ENCODE results near the gene NANOS1. TPM values are rescaled to one million over a fixed set of nuclear protein-coding genes. Genes with fewer than 3 reads are reported as not detected.
A peak's percentile ranks its signal among the peaks of the same experiment; 100 is the strongest.

NANOS1 gene
- total RNA-seq, 3 donors from 2014 or later (not counting 1 experiment from before 2014, with no cell fraction given) = 0.09 TPM; not detected in 2

DNA sequence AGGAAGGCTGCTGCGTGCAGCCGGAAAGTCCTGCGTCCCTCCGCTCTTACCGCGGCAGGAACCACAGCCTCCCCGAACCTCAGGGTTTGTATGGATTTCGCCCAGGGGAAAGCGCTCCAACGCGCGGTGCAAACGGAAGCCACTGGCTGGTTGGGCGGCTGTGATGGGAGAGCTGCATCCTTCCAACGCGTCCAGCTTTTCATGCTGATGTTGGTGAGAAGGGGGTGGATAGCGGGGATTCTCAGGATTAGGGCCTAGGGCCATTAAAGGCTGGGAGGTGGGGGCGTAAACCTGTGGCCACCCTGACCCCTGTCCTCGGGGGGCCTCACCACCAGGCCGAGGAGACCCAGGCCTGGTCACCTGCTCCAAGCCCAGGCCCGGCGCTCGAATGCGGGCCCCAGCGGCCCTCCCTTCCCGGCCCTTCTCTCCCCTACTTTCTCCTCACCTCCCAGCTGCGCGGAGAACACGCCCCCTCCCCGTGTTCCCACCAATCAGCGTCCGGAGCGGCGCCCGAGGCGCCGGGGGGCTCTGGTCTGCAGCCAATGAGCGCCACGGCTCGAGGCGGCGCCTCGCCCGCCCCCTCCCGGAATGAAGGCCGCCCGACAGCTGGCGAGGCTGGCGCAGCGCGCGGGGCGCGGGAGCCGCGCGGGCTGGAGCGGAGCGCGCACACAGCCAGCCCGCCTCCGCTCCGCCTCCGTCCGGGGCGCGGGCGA, 458 bp upstream of the NANOS1 start:
- H3K27me3 ChIP-seq (ENCODE audit: control insufficient read depth, insufficient read depth, low read length) = no peaks in the 10 kb centered on the region
- H3K4me3 ChIP-seq (ENCODE audit: low read length) = peak overlapping the region; percentile 39
- ATAC-seq = peak; percentile 84 to 87 (median 87)

DNA sequence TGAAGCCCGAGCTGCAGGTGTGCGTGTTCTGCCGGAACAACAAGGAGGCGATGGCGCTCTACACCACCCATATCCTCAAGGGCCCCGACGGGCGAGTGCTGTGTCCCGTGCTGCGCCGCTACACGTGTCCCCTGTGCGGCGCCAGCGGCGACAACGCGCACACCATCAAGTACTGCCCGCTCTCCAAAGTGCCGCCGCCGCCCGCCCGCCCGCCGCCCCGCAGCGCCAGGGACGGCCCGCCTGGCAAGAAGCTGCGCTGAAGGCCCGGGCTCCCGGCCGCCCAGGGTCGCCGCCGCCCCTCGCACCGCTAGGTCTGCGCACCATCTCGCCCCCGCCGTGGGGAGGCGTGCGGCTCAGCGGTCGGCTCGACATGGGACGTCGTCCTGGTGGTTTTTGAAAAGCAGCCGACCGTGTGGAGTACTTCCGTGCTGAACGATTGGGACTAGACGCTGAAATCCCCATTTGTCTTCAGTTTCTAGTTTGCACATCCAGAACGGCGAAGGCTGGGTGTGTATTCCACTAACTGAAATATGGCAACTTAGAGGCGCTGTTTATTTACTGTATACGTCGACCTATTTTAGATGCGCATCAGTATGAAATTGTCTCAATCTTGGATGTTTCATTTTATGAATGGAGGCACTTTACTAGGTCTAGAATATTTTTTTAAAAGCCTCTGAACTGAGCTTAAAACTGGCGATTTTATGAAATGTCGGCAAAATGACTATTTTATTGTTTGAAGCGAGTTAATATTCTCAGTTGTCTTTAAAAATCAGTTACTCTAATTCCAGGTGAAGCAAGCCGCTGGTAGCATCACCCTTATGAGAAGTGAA, 1.1 kb downstream of the NANOS1 start:
- peaks cover 10% of the 10 kb centered on the region for H3K4me1 ChIP-seq (ENCODE audit: control insufficient read depth, insufficient read depth, low read length)
- H3K4me3 ChIP-seq (ENCODE audit: low read length) = peak overlapping the region; percentile 6
- no peaks in the 10 kb centered on the region for H3K27me3 Mint-ChIP-seq (ENCODE audit: low read depth in 2 of 2)
- WGBS (ENCODE audit: insufficient coverage) = 7% methylated on average over 65 of the region's 65 CpGs
- H3K36me3 ChIP-seq (ENCODE audit: control insufficient read depth, insufficient read depth, low read length) = peaks cover 11% of the 10 kb centered on the region
- TF ChIP-seq, protein P1, sequence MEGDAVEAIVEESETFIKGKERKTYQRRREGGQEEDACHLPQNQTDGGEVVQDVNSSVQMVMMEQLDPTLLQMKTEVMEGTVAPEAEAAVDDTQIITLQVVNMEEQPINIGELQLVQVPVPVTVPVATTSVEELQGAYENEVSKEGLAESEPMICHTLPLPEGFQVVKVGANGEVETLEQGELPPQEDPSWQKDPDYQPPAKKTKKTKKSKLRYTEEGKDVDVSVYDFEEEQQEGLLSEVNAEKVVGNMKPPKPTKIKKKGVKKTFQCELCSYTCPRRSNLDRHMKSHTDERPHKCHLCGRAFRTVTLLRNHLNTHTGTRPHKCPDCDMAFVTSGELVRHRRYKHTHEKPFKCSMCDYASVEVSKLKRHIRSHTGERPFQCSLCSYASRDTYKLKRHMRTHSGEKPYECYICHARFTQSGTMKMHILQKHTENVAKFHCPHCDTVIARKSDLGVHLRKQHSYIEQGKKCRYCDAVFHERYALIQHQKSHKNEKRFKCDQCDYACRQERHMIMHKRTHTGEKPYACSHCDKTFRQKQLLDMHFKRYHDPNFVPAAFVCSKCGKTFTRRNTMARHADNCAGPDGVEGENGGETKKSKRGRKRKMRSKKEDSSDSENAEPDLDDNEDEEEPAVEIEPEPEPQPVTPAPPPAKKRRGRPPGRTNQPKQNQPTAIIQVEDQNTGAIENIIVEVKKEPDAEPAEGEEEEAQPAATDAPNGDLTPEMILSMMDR (IDR thresholded peaks at IDR 0.05) = no peak
- H3K9me3 Mint-ChIP-seq = no peaks in the 10 kb centered on the region
- no peaks in the 10 kb centered on the region for H3K9me3 ChIP-seq (ENCODE audit: control insufficient read depth, insufficient read depth, low read length)
- DNase-seq = peak; percentile 27 to 73
- H3K4me3 Mint-ChIP-seq = peak overlapping the region; percentile 85
- peaks cover 5 to 18% of the 10 kb centered on the region in 2 donors for H3K4me1 Mint-ChIP-seq
- intact Hi-C loops (cut with micrococcal nuclease) = no loop called here
- peak; percentile 41 to 52 (median 42) for ATAC-seq
- H3K27ac ChIP-seq (ENCODE audit: low read length) = no peak overlapping the region
- H3K27me3 ChIP-seq (ENCODE audit: control insufficient read depth, insufficient read depth, low read length) = no peaks in the 10 kb centered on the region
- no peak overlapping the region for H3K27ac Mint-ChIP-seq
- H3K36me3 Mint-ChIP-seq = peaks cover 8% of the 10 kb centered on the region

More for the DNA sequence above, 458 bp upstream of the NANOS1 start:
- Mint-ChIP-seq H3K4me1 (peaks cover 0 to 18% of the 10 kb centered on the region in 2 donors), H3K36me3 (no peaks in the 10 kb centered on the region), H3K27ac (no peak overlapping the region), H3K4me3 (peak overlapping the region; percentile 90), H3K9me3 (no peaks in the 10 kb centered on the region), H3K27me3 (ENCODE audit: low read depth in 2 of 2) (no peaks in the 10 kb centered on the region)
- Histone ChIP-seq H3K27ac (ENCODE audit: low read length) (no peak overlapping the region), H3K36me3 (ENCODE audit: control insufficient read depth, insufficient read depth, low read length) (peaks cover 4% of the 10 kb centered on the region), H3K4me1 (ENCODE audit: control insufficient read depth, insufficient read depth, low read length) (peaks cover 10% of the 10 kb centered on the region), H3K9me3 (ENCODE audit: control insufficient read depth, insufficient read depth, low read length) (no peaks in the 10 kb centered on the region)
- intact Hi-C loops (cut with micrococcal nuclease) = loop anchor here (2.0 kb wide), 1 partner anchor 460 kb away; no protein-coding TSS in a partner anchor
- 4% methylated on average over 68 of the region's 68 CpGs for WGBS (ENCODE audit: insufficient coverage)
- TF ChIP-seq, protein P1 (IDR thresholded peaks at IDR 0.05) = peak; percentile 9
- peak; percentile 69 to 87 for DNase-seq

DNA sequence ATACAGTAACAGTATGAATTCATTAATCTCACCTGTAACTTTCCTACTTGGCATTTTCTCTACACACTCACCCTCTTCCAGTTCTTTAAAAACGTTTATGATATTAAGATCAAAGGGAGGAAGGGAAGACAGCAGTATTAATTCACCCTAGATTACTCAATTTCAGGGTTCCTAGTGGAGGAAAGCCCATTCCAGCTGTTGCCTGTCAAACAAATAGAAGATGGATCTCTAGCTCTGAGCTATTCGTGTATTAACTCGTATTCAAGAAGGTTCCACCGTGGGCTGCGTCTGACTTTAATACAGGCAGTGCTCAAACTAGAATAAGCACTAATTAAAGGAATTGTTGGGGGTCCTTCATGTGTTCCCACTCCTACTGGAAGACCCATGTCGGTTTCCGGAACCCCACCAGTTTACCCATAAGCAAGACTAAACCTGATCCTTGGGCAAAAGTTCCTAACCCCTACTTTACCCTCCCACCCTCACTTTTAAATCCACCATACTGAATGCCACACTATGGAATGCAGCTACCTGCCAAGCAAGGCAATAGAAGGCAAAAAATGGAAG, 2.1 kb downstream of the NANOS1 start:
- Histone ChIP-seq H3K9me3 (ENCODE audit: control insufficient read depth, insufficient read depth, low read length) (no peaks in the 10 kb centered on the region), H3K4me3 (ENCODE audit: low read length) (no peak overlapping the region), H3K36me3 (ENCODE audit: control insufficient read depth, insufficient read depth, low read length) (peaks cover 21% of the 10 kb centered on the region), H3K27me3 (ENCODE audit: control insufficient read depth, insufficient read depth, low read length) (no peaks in the 10 kb centered on the region), H3K27ac (ENCODE audit: low read length) (no peak overlapping the region), H3K4me1 (ENCODE audit: control insufficient read depth, insufficient read depth, low read length) (peaks cover 10% of the 10 kb centered on the region)
- over 99% methylated on average over 6 of the region's 7 CpGs for WGBS (ENCODE audit: insufficient coverage)
- Mint-ChIP-seq H3K9me3 (no peaks in the 10 kb centered on the region), H3K4me1 (peaks cover 5 to 18% of the 10 kb centered on the region in 2 donors), H3K4me3 (peak overlapping the region; percentile 85), H3K27me3 (ENCODE audit: low read depth in 2 of 2) (no peaks in the 10 kb centered on the region), H3K27ac (no peak overlapping the region), H3K36me3 (peaks cover 8% of the 10 kb centered on the region)
- no peak for ATAC-seq
- TF ChIP-seq, protein P1 (IDR thresholded peaks at IDR 0.05) = no peak
- DNase-seq = no peak
- intact Hi-C loops (cut with micrococcal nuclease) = no loop called here
